ENCODE data around the gene GAS6. TPM values are rescaled to one million over a fixed set of nuclear protein-coding genes. Genes with fewer than 3 reads are reported as not detected.

GAS6 gene
- total RNA-seq, 1 experiment from 2014 or later, result 20.9 TPM

- Histone ChIP-seq H3K36me3 (ENCODE audit: low read depth, low read length) (no peaks in the 10 kb centered on the region), H3F3A (ENCODE audit: low read length, unreplicated experiment) (no peaks in the 10 kb centered on the region), H3K4me1 (ENCODE audit: insufficient read depth, low read length) (peaks cover 27% of the 10 kb centered on the region), H3K4me2 (ENCODE audit: low read length) (no peak overlapping the region), H2AFZ (ENCODE audit: low read length) (no peak overlapping the region), H3K9me3 (ENCODE audit: low read length) (no peaks in the 10 kb centered on the region), H3K9me2 (replicated peaks; ENCODE audit: low read length) (no peaks in the 10 kb centered on the region), H3K4me3 (ENCODE audit: low read length) (no peak overlapping the region), H3K79me2 (ENCODE audit: low read length) (peaks cover 38% of the 10 kb centered on the region), H3K27me3 (ENCODE audit: low read length) (no peaks in the 10 kb centered on the region), H3K9ac (ENCODE audit: low read length) (no peak overlapping the region), H4K20me1 (ENCODE audit: low read length) (no peaks in the 10 kb centered on the region), H3K27ac (ENCODE audit: low read length) (no peak overlapping the region)
- ChIA-PET CTCF (no interaction called here), POLR2A (ENCODE audit: unreplicated experiment) (no interaction called here)
- no peak for ATAC-seq
- TF ChIP-seq EZH2 (IDR thresholded peaks at IDR 0.05; ENCODE audit: low read length, unreplicated experiment) (no peak), EZH2phosphoT487 (IDR thresholded peaks at IDR 0.05; ENCODE audit: borderline replicate concordance, low read length) (no peak), CTCF (conservative IDR thresholded peaks at IDR 0.05; ENCODE audit: low read depth, low read length) (no peak)
- intact Hi-C loops (cut with micrococcal nuclease), result no loop called here
- no peak for DNase-seq
- BruUV-seq (replicated peaks), result no TSS peak
These were observed 17.9 kb downstream of the GAS6 start for GRCh38 chr13:113845723-113846635.

DNA sequence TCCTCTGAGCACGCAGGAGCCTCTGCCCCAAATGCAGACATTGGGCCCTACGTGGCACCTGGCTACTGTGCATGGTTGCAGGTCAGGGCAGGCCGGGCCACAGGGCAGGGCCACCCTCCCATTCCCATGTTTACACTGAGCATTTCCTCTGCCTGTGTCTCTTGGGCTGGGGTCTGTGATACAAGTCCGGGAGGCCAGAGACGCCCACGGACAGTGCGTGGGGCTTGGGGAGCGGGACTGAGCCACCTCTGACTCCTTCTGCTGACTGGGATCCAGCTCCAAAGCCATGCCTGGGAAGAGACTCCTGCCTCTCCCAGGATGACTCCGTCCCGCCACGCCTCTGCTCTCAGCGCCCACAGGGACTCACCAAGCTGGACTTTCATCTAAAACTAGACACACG is 18.8 kb downstream of the GAS6 start:
- Histone ChIP-seq H3K9me2 (replicated peaks; ENCODE audit: low read length) (no peaks in the 10 kb centered on the region), H3K9ac (ENCODE audit: low read length) (no peak overlapping the region), H3K4me2 (ENCODE audit: low read length) (no peak overlapping the region), H3K27me3 (ENCODE audit: low read length) (no peaks in the 10 kb centered on the region), H4K20me1 (ENCODE audit: low read length) (no peaks in the 10 kb centered on the region), H3K79me2 (ENCODE audit: low read length) (peaks cover 29% of the 10 kb centered on the region), H2AFZ (ENCODE audit: low read length) (no peak overlapping the region), H3K4me1 (ENCODE audit: insufficient read depth, low read length) (peaks cover 23% of the 10 kb centered on the region), H3K9me3 (ENCODE audit: low read length) (no peaks in the 10 kb centered on the region), H3K27ac (ENCODE audit: low read length) (no peak overlapping the region), H3F3A (ENCODE audit: low read length, unreplicated experiment) (no peaks in the 10 kb centered on the region), H3K36me3 (ENCODE audit: low read depth, low read length) (no peaks in the 10 kb centered on the region), H3K4me3 (ENCODE audit: low read length) (no peak overlapping the region)
- intact Hi-C loops (cut with micrococcal nuclease), result no loop called here
- ATAC-seq (no peak), DNase-seq (no peak)
- TF ChIP-seq EZH2phosphoT487 (IDR thresholded peaks at IDR 0.05; ENCODE audit: borderline replicate concordance, low read length), result no peak
- TF ChIP-seq EZH2 (IDR thresholded peaks at IDR 0.05; ENCODE audit: low read length, unreplicated experiment), result no peak
- no peak for TF ChIP-seq CTCF (conservative IDR thresholded peaks at IDR 0.05; ENCODE audit: low read depth, low read length)
- CTCF ChIA-PET, result no interaction called here
- POLR2A ChIA-PET (ENCODE audit: unreplicated experiment), result no interaction called here
- BruUV-seq (replicated peaks), result no TSS peak

- intact Hi-C loops (cut with micrococcal nuclease), result no loop called here
- no peaks in the 10 kb centered on the region for H3K9me3 ChIP-seq (ENCODE audit: low read length)
- H3K36me3 ChIP-seq (ENCODE audit: low read depth, low read length), result no peaks in the 10 kb centered on the region
- H3K27ac ChIP-seq (ENCODE audit: low read length), result no peak overlapping the region
- peaks cover 24% of the 10 kb centered on the region for H3K79me2 ChIP-seq (ENCODE audit: low read length)
- H3K4me2 ChIP-seq (ENCODE audit: low read length), result no peak overlapping the region
- H3K4me1 ChIP-seq (ENCODE audit: insufficient read depth, low read length), result peaks cover 13% of the 10 kb centered on the region
- ATAC-seq (no peak), DNase-seq (no peak)
- ChIA-PET POLR2A (ENCODE audit: unreplicated experiment) (no interaction called here), CTCF (no interaction called here)
- no peaks in the 10 kb centered on the region for H3K27me3 ChIP-seq (ENCODE audit: low read length)
- no peaks in the 10 kb centered on the region for H3F3A ChIP-seq (ENCODE audit: low read length, unreplicated experiment)
- TF ChIP-seq EZH2phosphoT487 (IDR thresholded peaks at IDR 0.05; ENCODE audit: borderline replicate concordance, low read length) (no peak), EZH2 (IDR thresholded peaks at IDR 0.05; ENCODE audit: low read length, unreplicated experiment) (no peak), CTCF (conservative IDR thresholded peaks at IDR 0.05; ENCODE audit: low read depth, low read length) (no peak)
- H3K4me3 ChIP-seq (ENCODE audit: low read length), result no peak overlapping the region
- no TSS peak for BruUV-seq (replicated peaks)
- no peaks in the 10 kb centered on the region for H3K9me2 ChIP-seq (replicated peaks; ENCODE audit: low read length)
- H2AFZ ChIP-seq (ENCODE audit: low read length), result no peak overlapping the region
- no peak overlapping the region for H3K9ac ChIP-seq (ENCODE audit: low read length)
- H4K20me1 ChIP-seq (ENCODE audit: low read length), result no peaks in the 10 kb centered on the region
These were observed 19.9 kb downstream of the GAS6 start for GRCh38 chr13:113843864-113844556.
